CD4-positive, alpha-beta T cell (primary cell): ENCODE measurements around the gene APP. TPM values are rescaled to one million over a fixed set of nuclear protein-coding genes. Genes with fewer than 3 reads are reported as not detected.

Experiments
- ATAC-seq: fragments of 200-7000 bp; cut with Tn5 transposase; one replicate; pipeline ENCODE4 v1.10.0; 2022; ENCODE audit warnings: mild to moderate bottlenecking; ENCODE audit not compliant: poor library complexity
- CTCF ChIA-PET: fragments of 350-600 bp; sonication (Branson Sonifier 250); formaldehyde crosslinking; loops from one replicate; lab custom pipeline; 2021; ENCODE audit warnings: antibody characterized with exemption, inconsistent platforms; lab: Charles Lee
- POLR2A ChIA-PET: fragments of 350-600 bp; sonication (Branson Sonifier 250); formaldehyde crosslinking; loops from one replicate; lab custom pipeline; 2021; ENCODE audit warnings: antibody characterized with exemption, inconsistent platforms; lab: Charles Lee
- DNase-seq, 14 experiments: peaks; one replicate each; pipeline ENCODE4 v3.0.0-alpha.2; 2013 to 2020; ENCODE audit warnings: mixed read lengths in 2 of 14
- H3K27ac ChIP-seq, 2 donors: one replicate each; pipeline versions ENCODE4 v1.5.1 to v1.7.0; 2013; ENCODE audit warnings: low read length in 2 of 2, low read depth in 1 of 2, mild to moderate bottlenecking in 1 of 2
- H3K27me3 ChIP-seq, 2 experiments: 1 replicate in 1 of 2; 2 replicates in 1 of 2; pipeline versions ENCODE4 v1.6.1 to v1.7.0; 2013; ENCODE audit warnings: low read length in 2 of 2, control low read depth in 1 of 2, mild to moderate bottlenecking in 1 of 2, moderate library complexity in 1 of 2; ENCODE audit not compliant: insufficient read depth in 2 of 2, control insufficient read depth in 1 of 2
- H3K36me3 ChIP-seq: one replicate; pipeline ENCODE4 v1.6.1; 2013; ENCODE audit warnings: low read length, control low read depth; ENCODE audit not compliant: insufficient read depth
- H3K4me1 ChIP-seq: one replicate; pipeline ENCODE4 v1.6.1; 2013; ENCODE audit warnings: low read length, control low read depth; ENCODE audit not compliant: insufficient read depth
- H3K4me3 ChIP-seq: one replicate; pipeline ENCODE4 v1.5.1; 2013; ENCODE audit warnings: mild to moderate bottlenecking, low read length, moderate library complexity
- H3K9me3 ChIP-seq, 2 experiments: 1 replicate in 1 of 2; 2 replicates in 1 of 2; pipeline versions ENCODE4 v1.6.1 to v1.7.0; 2013; ENCODE audit warnings: low read length in 2 of 2, mild to moderate bottlenecking in 2 of 2, control low read depth in 1 of 2, moderate library complexity in 1 of 2; ENCODE audit not compliant: control insufficient read depth in 1 of 2, insufficient read depth in 1 of 2
- H3K27ac Mint-ChIP-seq: one replicate; pipeline ENCODE4 v1.8.0; 2020; ENCODE audit warnings: mixed read lengths
- H3K27me3 Mint-ChIP-seq: one replicate; pipeline ENCODE4 v1.8.0; 2021; ENCODE audit warnings: mixed read lengths
- H3K36me3 Mint-ChIP-seq: one replicate; pipeline ENCODE4 v1.8.0; 2021; ENCODE audit warnings: low read depth, mixed read lengths
- H3K4me1 Mint-ChIP-seq: one replicate; pipeline ENCODE4 v1.8.0; 2021; ENCODE audit warnings: low read depth, mixed read lengths
- H3K4me3 Mint-ChIP-seq: one replicate; pipeline ENCODE4 v1.8.0; 2020; ENCODE audit warnings: mild to moderate bottlenecking, mixed read lengths
- H3K9me3 Mint-ChIP-seq: one replicate; pipeline ENCODE4 v1.8.0; 2020; ENCODE audit warnings: mixed read lengths
- intact Hi-C, 2 experiments: fragments of 100-400 bp; cut with DNase I in 1 of 2; cut with micrococcal nuclease in 1 of 2; formaldehyde crosslinking; loops; one replicate each; pipeline versions ENCODE4 v1.15.1 to v1.9.0; 2023 to 2025; cut with DNase I, micrococcal nuclease
- total RNA-seq, 174 experiments: library from RNA in 2 of 174; stranded (reverse) in 2 of 174; gene quantifications; one replicate each; pipeline ENCODE4 v1.2.3 and lab custom pipeline; 2021 to 2026
- TF ChIP-seq, protein P1 (sequence below): fragments of 200-600 bp; IDR thresholded peaks from one replicate; pipeline ENCODE4 v1.8.0; 2022; ENCODE audit warnings: antibody characterized with exemption, mild to moderate bottlenecking

APP gene
- total RNA-seq, 2 experiments from 2014 or later: 43.6 to 44.4 TPM

DNA sequence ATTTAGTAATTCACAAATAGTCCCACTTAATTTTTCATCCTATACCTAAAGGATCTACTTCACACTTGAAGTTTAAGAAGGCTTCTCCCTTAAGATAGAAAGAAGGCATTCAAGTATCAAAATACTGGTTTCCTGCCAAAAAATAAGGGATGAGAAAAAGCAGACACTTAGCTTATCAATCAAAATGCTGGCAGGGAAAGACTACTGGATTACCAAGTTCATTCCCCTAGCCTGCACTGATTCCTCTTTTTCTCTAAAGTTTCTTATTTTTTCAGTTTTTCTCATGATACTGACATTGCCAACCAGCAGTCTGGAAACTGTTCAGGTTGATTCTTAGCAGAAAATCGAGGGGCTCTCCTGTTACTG is 231.2 kb downstream of the APP start:
- ATAC-seq: no peak
- CTCF ChIA-PET: no interaction called here
- no peak overlapping the region for H3K27ac Mint-ChIP-seq

DNA sequence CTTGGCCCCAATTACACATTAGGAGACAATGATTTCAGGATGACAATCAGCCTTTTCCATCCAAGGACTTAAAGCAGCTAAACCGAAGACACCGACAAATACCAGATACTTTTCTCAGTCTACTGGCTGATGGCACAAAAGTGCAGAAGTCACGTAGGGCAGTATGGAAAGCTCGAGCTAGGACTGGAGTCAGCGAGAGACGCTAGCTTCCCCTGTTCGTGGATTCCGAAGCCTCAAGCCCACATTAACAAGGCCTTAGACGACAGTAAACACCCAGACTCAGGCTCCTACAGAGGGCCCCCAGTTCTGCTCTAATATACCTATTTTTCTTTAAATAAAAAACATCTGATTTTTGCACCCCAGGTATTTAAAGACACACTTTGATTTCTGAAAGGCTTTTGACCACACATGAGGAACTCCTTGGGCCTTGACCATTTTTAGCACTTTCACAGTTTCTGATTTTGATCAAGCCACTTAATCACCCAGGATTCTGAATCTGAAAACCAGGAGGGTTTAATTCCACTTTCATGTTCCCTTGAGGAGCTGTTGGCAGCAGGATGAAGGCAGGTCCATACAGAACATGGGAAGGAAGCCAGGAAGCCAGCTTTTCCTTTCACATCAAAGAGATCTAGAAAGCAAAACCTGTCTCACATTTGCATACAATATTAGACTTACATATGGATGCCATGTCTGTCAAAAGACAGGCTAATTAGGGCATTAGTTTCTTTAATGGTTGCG is 231.7 kb downstream of the APP start:
- intact Hi-C loops: no loop called here
- TF ChIP-seq, protein P1, sequence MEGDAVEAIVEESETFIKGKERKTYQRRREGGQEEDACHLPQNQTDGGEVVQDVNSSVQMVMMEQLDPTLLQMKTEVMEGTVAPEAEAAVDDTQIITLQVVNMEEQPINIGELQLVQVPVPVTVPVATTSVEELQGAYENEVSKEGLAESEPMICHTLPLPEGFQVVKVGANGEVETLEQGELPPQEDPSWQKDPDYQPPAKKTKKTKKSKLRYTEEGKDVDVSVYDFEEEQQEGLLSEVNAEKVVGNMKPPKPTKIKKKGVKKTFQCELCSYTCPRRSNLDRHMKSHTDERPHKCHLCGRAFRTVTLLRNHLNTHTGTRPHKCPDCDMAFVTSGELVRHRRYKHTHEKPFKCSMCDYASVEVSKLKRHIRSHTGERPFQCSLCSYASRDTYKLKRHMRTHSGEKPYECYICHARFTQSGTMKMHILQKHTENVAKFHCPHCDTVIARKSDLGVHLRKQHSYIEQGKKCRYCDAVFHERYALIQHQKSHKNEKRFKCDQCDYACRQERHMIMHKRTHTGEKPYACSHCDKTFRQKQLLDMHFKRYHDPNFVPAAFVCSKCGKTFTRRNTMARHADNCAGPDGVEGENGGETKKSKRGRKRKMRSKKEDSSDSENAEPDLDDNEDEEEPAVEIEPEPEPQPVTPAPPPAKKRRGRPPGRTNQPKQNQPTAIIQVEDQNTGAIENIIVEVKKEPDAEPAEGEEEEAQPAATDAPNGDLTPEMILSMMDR: no peak
- ChIA-PET POLR2A (no interaction called here), CTCF (no interaction called here)
- Mint-ChIP-seq H3K4me3 (no peak overlapping the region), H3K4me1 (peaks cover 4% of the 10 kb centered on the region), H3K27ac (no peak overlapping the region), H3K36me3 (peaks cover 3% of the 10 kb centered on the region), H3K9me3 (no peaks in the 10 kb centered on the region), H3K27me3 (no peaks in the 10 kb centered on the region)
- no peak for ATAC-seq
- no peaks in the 10 kb centered on the region for H3K9me3 ChIP-seq
- DNase-seq: no peak
- no peak overlapping the region for H3K27ac ChIP-seq
- H3K36me3 ChIP-seq: no peaks in the 10 kb centered on the region
- no peaks in the 10 kb centered on the region for H3K27me3 ChIP-seq
- H3K4me3 ChIP-seq: no peak overlapping the region
- H3K4me1 ChIP-seq: no peaks in the 10 kb centered on the region

More for the DNA sequence above, 231.2 kb downstream of the APP start:
- Histone ChIP-seq H3K27ac (no peak overlapping the region), H3K4me1 (no peaks in the 10 kb centered on the region), H3K36me3 (no peaks in the 10 kb centered on the region), H3K4me3 (no peak overlapping the region), H3K27me3 (no peaks in the 10 kb centered on the region), H3K9me3 (no peaks in the 10 kb centered on the region)
- no peak for DNase-seq
- peaks cover 4% of the 10 kb centered on the region for H3K4me1 Mint-ChIP-seq
- POLR2A ChIA-PET: no interaction called here
- no peaks in the 10 kb centered on the region for H3K36me3 Mint-ChIP-seq
- intact Hi-C loops: no loop called here
- TF ChIP-seq, protein P1: no peak
- no peaks in the 10 kb centered on the region for H3K27me3 Mint-ChIP-seq
- H3K4me3 Mint-ChIP-seq: no peak overlapping the region
- no peaks in the 10 kb centered on the region for H3K9me3 Mint-ChIP-seq

DNA sequence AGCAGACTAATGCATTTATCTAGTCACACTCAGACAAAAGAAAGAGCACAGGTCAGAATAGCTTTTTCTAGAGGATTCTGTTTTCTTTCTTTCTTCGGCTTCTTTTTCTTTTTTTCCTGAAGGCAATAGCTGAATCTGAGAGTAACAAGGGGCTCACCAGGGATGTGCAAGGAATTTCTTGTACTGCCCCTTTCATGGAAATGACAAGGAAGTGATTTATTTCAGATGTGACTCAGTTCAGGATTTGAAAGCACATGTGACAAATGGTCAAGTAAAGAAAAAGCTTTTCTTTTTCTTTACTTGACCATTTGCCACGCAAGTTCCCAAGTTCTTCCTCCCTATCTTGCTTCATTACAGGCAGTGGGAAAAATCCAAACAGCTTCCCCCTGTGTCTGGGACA is 233.8 kb downstream of the APP start:
- intact Hi-C loops: no loop called here
- ATAC-seq: no peak
- TF ChIP-seq, protein P1: no peak
- Mint-ChIP-seq H3K4me3 (no peak overlapping the region), H3K36me3 (peaks cover 4% of the 10 kb centered on the region), H3K27me3 (no peaks in the 10 kb centered on the region), H3K4me1 (peaks cover 4% of the 10 kb centered on the region), H3K27ac (no peak overlapping the region), H3K9me3 (no peaks in the 10 kb centered on the region)
- Histone ChIP-seq H3K4me1 (no peaks in the 10 kb centered on the region), H3K4me3 (no peak overlapping the region), H3K36me3 (no peaks in the 10 kb centered on the region), H3K27me3 (no peaks in the 10 kb centered on the region), H3K9me3 (no peaks in the 10 kb centered on the region), H3K27ac (no peak overlapping the region)
- no peak for DNase-seq
- POLR2A ChIA-PET: no interaction called here
- CTCF ChIA-PET: no interaction called here
